Thyroid gland (tissue), 4 donors: ENCODE results near the gene ZNF692.
A peak's percentile ranks its signal among the peaks of the same experiment; 100 is the strongest.

Source experiments
- POLR2A ChIP-seq, 2 donors: fragments of 450-650 bp; IDR thresholded peaks; one replicate each; pipeline ENCODE4 v1.6.1; 2017; ENCODE audit warnings: antibody characterized with exemption in 2 of 2, mild to moderate bottlenecking in 2 of 2, moderate library complexity in 1 of 2
- TF ChIP-seq, protein P1 (sequence below), 6 experiments: fragments of 200-600 bp in 3 of 6; fragments of 450-650 bp in 3 of 6; sonication (generic) in 3 of 6; IDR thresholded peaks; one replicate each; pipeline ENCODE4 v1.5.1; 2016 to 2019; ENCODE audit warnings: antibody characterized with exemption in 6 of 6, mild to moderate bottlenecking in 2 of 6, inconsistent platforms in 1 of 6, moderate library complexity in 1 of 6

DNA sequence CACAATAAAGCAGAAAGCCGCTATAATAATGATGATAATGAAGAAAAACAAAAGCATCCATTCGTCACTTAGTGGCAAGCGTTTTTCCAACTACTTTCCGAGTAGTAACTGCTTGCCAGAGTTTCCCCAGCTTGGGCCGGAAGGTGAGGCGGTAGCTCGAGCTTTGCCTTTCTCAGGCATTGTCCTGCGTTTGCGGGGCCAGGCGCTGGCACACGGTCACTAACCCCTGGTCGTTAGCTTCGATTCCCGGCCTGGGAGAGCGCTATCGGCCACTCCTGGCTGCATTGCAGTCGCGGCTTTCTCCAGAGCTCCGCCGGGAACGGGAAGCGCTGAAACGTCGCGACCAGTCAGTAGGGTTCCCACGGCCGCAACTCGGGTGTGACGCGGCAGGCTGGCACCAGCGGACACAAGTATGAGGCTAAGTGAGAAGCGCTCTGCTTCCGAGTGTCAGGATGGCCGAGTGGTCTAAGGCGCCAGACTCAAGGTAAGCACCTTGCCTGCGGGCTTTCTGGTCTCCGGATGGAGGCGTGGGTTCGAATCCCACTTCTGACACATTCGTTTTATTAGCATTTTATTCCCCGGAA, 14.6 kb upstream of the ZNF692 start:
- TF ChIP-seq, protein P1, sequence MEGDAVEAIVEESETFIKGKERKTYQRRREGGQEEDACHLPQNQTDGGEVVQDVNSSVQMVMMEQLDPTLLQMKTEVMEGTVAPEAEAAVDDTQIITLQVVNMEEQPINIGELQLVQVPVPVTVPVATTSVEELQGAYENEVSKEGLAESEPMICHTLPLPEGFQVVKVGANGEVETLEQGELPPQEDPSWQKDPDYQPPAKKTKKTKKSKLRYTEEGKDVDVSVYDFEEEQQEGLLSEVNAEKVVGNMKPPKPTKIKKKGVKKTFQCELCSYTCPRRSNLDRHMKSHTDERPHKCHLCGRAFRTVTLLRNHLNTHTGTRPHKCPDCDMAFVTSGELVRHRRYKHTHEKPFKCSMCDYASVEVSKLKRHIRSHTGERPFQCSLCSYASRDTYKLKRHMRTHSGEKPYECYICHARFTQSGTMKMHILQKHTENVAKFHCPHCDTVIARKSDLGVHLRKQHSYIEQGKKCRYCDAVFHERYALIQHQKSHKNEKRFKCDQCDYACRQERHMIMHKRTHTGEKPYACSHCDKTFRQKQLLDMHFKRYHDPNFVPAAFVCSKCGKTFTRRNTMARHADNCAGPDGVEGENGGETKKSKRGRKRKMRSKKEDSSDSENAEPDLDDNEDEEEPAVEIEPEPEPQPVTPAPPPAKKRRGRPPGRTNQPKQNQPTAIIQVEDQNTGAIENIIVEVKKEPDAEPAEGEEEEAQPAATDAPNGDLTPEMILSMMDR (IDR thresholded peaks at IDR 0.05): no peak
- TF ChIP-seq POLR2A (IDR thresholded peaks at IDR 0.05): peak in 1 of 2 donors; percentile 53
